Left hindlimb (tissue), 1 donor: ENCODE data around the gene C6orf118.

Source experiments
- DNase-seq: peaks from one replicate; pipeline ENCODE4 v3.0.0-alpha.2; 2018

The C6orf118 gene

DNA sequence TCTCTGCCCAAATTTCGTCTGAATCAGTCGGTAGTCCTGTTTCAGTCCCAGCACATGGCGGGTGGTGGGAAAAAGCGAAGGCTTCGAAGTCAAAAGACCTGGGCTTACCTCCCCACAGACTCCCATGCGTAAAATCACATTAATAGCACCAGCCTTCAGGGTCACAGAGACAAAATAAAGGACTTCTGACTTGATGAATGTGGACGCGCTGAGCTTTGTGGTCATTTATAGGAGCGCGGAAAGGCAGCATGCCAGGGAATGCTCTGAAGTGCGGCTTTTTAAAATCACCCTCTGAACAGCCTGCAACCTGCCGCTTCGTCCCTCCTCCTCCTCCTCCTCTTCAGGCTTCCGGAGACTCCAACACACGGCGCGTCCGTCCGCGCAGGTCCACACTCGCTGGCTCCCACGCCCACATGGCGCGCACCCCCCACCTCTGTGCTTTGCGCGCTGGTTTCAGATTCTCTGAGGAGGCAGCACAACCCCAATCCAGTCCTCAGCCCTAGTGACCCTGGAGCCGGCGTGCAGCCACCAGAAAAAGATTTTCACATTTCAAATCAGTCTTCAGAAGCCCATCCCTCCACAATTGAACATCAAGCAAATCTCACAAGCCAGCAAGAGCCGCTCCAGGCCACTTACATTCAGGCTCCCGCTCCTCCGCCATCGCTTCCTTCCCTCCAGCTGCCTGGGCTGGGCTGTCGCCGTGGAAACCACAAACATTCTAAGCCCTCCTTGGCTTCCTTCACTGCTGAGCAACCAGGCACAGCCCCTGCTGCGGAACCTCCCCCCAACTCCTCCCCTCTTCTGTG, at the start of gene C6orf118:
C6orf118 (minus strand) TSS at position 680 of the 806 bp plus-strand sequence; CDS start at position 661, 19 bp downstream.
- peak; percentile 94 for DNase-seq

DNA sequence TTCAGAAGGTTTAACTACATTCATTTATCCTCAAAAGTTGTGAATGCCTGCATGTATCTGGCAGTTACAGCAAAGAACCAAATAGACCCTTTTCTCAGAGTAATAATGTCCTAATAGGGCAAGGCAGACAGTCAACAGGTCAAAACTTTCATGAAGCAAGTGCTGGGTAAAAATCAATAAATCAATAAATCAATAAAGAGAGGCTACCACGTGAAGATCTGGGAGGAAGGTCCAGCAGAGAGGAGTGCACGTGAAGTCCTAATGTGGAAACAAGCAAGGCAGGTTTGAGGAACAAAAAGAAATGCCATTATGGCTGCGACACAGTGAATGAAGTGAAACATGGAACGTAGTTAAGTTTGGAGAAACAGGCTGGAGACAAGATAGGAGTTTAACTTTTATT, 36.3 kb upstream of the C6orf118 start:
- no peak for DNase-seq

DNA sequence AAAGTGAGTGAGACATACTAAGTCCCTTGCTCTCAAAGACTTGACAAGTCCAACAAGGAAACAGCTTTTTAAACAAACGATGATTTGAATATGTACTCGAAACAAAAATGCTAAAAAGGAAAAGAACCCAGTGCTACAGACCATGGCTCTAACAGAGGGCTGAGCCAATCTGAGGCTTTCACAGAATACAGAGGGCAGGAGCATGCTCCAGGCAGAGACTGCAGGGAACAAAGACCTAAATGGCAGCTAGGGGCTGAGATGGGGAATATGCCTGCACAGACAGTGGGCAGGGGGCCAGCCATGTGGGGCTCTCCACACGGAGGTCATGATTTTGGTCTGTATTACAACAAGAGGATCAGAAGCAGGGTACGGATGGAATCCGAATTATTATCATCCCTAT, 31.1 kb upstream of the C6orf118 start:
- DNase-seq: no peak

DNA sequence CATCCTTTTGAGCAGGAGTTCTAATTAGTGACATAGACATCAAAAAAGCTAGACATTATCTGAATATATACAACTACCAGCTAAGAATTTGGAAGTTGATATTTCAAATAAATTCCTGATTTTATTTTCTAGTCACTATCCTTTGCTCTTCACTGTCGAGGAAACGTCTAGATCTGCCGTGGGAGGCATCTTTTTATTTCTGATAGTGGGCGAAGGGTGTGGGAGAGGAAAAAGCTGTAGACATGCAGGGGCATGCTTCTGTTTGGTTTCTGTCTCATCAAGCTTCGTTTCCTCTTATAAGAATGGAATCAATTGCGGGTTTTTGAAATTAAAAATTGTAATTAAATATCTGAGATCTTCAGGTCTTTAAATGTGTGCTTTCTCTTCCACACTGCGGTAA, 16.2 kb upstream of the C6orf118 start:
- DNase-seq: no peak

DNA sequence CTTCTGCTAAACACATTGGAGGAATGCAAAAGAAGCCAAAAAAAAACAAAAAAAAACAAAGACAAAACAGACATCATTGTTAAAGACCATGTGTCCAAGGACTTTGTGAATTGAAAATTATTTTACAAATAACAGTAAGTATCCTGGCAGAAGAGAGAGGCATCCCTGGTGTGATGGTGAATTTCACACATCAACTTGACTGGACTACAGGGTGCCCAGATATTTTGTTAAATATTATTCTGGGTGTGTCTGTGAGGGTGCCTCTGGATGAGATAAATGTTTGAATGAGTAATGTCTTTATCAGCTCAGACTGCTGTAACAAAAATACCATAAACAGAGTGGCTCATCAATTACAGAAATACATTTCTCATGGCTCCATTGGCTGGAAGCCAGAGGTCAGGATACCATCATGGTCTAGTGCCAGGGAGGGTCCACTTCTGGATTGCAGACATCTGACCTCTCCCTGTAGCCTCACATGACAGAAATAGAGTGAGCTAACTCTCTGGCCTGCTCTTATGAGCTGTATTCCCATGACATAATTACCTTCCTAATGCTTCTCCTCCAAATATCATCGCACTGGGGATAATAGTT, 12.2 kb upstream of the C6orf118 start:
- no peak for DNase-seq

DNA sequence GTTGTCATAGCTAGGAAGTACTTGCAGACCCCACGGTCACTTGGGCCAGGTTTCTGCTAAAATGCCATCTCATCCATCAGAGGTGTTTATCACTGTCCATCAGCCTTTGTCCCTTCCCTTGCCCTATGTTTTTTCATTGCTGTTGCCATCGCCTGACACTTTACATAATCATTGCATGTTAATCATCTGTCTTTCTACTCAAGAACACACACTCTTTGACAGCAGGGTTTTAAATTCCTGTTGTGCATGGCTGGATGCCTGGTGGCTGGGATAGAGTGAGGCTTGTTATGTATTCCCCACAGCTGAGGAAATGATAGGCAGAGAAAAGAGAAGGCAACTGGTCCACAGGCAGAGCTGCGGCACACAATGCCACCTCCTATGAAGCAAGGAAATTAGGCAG, 11.7 kb upstream of the C6orf118 start:
- no peak for DNase-seq

DNA sequence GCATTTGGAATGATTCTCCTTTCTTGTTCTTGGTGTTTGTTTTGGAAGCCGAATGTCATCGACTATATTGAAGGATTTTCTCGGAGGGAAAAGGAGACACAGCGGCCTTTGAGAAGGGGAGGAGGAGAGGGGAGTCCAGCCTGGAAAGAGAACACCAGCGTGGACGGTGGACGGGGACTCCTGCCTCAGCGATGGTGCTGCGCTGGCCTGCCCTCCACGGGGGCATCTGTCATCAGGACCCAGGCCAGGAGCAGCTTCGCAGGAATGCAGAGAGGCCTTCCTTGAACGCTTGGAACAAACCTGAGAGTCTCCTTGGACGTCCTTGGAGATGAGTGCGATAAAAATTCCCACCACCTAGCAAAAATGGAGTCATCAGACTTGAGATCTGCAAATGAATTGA, 8.3 kb upstream of the C6orf118 start:
- DNase-seq: no peak

DNA sequence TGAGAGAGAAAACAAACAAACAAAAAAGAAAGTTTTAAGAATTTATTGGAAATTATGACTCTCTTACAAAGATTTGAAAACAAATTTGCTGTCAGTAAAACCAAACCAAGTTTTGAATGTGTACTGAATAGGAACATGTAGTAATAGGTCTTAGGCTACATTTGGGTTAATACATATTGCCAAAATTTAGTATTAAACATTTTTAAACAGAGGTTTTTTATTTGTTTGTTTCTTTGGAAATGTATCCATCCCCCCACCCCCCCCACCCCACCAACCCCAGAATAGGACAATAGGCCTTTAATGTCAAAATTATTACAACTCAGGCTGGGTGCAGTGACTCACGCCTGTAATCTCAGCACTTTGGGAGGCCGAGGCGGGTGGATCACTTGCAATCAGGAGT, 2.5 kb downstream of the C6orf118 start:
- no peak for DNase-seq

DNA sequence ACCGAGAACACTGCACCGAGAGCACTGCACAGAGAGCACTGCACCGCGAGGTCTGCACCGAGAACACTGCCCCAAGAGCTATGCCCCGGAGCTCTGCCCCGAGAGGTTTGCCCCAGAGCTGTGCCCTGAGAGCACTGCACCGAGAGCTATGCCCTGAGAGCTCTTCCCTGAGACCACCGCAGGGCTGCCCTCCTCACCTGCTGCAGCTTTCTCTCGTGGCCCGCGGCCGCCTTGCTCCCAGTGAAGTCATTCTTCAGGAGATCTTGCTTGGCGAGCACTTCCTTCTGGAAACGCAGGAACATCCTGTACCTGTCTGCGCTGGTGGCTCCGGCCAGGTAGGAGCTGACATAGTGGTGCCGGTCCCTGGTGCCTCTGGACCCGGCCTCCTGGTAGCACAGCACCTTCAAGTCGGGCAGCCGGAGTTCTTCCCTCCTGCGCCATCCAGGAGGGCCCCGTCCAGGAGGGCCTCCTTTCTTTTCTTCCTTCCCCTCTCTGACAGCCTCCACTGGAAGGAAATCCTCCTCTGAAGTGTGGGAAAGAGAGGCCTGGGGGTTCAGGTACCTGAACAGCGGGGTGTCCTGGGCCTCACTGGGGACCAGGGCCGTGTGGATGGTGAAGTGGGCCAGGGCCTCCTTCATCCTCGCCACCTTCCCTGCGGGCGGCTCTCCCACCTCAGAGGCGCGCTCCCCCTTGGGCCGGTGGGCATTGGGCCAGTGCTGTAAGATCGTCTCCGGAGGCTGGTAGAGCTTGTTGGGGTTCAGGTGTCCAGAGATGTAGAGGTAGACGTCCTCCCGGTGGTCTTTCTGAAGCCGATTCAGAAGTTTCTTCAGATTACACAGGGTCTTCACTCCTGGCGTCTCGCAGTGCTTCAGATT, 7.8 kb downstream of the C6orf118 start:
- DNase-seq: no peak

DNA sequence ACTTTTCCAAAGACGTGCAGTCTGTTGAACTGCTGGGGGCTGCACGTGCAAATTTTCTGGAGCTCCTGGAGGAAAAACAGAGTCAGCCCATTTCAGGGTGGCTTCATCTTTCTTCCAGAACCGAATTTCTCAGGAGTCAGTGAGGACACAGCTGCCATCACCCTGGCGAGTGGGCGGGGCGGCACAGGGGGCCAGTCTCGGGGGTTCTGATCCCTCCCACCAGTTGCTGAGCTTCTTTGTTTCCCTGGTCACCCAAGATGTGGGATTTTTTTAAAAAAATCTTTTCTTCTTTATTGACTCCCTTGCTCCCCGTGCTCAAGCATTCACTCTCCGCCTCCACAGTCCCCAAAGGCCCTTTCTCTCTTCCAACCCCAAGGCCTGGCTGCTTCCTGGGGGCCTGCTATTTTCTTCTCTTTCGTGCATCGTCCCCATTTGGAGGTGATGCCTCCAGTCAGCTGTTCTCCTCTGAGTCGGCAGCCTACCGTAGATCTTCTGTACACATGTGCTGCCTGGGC, 8.9 kb downstream of the C6orf118 start:
- no peak for DNase-seq

DNA sequence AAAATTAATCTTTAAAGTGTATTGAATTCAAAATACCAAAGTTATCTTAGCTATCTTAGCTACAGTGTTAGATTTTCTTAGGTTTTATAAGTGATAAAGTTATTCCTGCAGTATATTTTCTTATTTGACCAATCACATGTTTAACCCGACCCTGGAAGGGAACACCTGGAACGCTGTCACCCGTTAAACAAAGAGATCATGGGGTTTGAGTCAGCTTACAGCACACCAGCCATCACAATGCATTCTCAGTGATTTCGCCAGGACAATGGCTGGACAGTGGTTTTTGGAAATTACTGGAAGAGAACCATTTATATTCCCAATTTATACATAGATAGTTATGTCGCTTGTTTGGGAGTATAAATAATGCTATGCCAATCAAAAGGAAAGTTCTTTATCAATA, 10.5 kb downstream of the C6orf118 start:
- no peak for DNase-seq

DNA sequence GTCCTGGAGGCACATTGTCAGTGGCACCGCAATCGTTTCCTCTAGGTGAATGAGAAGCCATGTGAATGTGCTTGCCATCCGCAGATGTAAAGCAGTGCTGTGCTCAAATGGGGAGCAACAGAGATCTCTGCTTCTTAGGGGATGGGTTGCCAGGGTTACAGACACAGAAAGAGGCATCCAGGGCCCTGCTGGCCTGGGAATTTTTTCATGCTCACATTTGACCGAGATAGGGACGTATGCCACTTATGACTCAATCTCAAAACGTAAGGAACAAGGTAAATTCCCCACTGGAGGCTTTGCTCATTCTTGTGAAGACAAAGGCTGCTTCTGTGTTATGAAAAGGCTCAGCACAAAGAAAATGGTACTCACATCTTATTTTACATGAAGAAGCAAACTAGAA, 11.0 kb downstream of the C6orf118 start:
- no peak for DNase-seq

DNA sequence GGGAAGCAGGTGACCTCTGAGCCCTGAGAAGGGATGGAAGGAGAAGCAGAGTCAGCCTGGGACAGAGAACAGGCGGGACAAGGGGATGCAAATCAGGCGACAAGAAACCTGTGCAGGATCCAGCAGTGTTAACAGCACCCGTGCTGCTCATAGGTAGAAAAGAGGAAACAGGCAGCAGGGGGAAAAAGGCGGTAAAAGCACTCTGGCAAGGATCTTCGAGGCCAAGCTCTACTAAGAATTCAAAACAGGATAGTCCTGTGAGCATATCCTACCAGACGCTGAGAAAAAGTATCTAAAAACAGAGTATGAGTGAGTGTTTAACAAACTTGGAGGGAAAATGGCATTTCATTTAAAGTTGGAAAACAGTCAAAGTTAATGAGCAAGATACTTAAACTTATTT, 16.7 kb downstream of the C6orf118 start:
- DNase-seq: no peak

DNA sequence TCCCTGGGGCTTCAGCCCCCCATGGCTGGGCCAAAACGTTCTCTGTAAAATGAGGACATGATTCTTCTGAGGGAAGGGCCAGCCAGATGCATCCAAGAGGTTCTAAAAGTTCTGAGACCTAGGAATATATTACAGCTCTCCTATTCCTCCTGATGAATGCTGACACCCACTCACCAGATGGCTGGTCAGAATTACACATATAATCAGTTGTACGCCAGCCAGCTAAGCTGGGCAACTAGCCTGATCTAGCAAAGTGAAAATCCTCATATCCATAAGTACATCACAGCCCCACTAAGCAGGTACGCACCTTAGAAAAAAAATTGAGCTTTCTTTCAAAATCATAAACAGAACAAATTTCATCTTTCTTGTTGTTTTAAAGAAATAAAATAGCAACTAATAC, 34.8 kb downstream of the C6orf118 start:
- DNase-seq: no peak

DNA sequence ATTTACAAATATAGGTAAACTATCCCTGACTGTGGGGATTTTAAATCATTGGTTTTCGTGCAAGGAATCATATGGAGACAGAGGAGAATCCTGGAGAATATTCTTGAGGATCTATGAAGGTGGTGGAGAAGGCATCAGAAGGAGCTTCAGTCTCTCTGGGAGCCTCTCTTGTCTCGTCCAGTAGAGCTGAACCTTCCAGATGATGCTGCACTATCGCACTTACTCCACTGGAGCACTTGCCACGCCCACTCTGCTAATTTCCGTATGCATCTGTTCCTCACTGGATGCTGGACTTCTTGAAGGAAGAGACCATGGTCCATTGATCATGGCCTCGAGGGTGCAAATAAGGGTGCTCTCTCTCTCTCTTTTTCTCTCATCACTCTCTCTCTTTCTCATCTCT, 36.8 kb downstream of the C6orf118 start:
- no peak for DNase-seq

DNA sequence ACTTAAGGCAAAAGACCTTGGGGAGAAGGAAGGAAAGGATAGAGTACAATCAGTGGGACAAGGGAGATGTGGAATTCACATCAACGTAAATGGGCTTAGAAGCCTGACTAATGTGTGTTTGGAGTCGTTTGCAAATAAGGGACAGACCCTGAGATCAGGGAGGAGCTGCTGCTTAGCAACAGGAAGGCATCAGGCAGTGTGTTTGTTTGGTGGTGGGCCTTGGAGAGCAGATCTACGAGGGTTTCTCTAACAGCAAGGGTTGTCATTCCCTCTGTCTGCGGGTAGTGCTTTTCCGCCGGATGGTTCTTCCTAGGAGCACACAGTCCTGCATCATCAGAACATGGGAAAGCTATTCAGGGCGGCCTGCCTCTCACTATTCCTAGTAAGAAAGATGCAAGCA, 40.4 kb downstream of the C6orf118 start:
- DNase-seq: no peak

DNA sequence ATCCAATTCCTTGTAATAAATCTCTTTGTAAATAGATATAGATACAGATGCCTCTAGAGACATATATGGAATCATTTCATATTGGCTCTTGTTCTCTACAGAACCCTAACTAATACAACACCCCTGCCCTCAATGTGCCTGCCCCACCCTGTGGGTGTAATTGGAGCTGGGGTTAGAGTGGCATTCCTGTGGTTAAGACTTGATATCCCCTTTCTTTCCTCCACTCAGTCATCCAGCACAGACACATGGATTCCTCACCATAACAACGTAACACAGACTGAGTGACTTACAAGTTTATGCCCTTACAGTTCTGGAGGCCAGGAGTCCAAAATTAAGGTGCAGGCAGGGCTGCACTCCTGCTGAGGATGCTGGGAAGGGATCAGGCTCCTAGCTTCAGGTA, 42.8 kb downstream of the C6orf118 start:
- no peak for DNase-seq

DNA sequence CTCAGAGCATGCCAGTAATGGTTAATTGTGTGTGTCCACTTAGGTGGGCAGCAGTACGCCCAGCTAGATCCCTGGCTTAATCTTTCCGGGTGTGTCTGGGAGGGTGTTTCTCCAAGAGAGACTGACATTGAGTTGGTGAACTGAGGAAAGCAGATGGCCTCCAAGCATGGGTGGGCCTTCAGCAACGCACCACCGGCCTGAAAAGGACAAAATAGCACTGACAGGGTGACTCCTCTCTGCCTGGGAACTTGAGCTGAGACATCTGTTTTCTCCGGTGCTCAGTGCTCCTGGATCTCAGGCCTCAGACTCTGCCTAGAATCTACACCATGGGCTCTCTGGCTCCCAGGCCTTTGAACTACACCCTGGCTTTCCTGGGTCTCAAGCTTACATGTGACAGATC, 43.2 kb downstream of the C6orf118 start:
- DNase-seq: no peak

DNA sequence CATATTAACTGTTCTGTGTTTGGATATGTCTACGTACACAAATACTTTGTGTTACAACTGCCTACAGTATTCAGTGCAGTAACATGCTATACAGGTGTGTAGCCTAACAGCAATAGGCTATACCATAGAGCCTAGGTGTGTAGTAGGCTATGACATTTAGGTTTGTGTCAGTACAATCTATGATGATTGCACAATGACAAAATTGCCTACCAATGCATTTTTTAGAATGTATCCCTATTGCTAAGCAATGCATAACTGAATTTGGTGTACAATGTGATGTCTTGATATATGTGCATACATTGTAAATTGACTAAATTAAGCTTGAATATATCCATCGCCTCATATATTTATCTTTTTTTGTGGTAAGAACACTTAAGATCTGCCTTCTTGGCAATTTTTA, 48.9 kb downstream of the C6orf118 start:
- DNase-seq: no peak

DNA sequence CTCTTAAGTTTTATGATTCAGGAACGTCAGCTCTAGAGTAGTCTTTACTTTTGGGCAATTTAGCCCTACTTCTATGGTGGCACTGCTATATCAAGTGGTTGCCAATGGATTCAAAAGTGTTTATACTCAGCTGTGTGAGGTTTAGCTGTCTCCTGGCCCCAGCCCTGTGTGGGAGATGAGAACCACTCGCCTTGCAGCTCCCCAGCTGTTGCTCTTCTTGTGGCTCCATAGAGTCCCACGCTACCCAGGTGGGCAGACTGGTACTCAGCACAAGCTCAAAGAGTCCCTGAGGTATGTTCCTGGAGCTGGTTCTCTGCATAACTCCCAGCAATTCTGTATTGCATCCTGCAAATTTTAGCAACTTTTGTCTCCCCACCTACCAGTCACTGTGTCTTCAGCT, 59.6 kb downstream of the C6orf118 start:
- no peak for DNase-seq

DNA sequence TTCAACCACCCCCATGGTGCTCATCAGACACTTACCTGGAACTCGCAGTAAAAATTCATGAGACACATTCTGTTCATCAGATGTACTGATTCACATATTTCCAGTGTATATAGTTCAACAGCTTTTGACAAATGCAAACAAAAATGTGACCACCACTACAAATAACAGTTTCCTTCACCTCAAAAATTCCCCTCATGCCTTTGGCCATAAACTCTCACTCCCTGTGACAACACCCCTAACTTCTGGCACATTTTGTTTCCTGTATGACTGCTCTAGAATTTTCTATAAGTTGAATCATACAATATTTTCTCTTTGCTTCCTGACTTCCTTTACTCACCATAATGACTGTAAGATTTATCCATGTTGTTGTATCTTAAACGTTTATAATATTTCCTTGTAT, 63.7 kb downstream of the C6orf118 start:
- no peak for DNase-seq

DNA sequence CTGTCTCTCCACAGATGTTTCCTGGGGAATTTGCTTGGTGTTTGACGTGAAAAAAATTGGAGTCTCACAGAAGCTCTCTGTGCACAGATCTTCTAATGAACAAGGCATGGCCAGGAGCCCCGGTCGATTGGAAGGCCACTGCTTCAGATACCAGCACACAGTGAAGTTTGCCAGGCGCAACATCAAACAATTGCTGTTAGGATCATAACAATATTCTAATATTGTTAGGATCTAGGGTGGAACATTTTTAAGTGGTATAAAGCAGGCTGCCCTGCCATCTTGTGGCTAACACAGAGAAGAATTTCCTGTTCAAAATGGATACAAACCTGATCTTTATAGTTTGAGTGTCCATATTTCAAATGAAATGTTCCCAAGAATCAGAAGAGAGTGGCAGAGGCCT, 64.1 kb downstream of the C6orf118 start:
- DNase-seq: peak; percentile 47

DNA sequence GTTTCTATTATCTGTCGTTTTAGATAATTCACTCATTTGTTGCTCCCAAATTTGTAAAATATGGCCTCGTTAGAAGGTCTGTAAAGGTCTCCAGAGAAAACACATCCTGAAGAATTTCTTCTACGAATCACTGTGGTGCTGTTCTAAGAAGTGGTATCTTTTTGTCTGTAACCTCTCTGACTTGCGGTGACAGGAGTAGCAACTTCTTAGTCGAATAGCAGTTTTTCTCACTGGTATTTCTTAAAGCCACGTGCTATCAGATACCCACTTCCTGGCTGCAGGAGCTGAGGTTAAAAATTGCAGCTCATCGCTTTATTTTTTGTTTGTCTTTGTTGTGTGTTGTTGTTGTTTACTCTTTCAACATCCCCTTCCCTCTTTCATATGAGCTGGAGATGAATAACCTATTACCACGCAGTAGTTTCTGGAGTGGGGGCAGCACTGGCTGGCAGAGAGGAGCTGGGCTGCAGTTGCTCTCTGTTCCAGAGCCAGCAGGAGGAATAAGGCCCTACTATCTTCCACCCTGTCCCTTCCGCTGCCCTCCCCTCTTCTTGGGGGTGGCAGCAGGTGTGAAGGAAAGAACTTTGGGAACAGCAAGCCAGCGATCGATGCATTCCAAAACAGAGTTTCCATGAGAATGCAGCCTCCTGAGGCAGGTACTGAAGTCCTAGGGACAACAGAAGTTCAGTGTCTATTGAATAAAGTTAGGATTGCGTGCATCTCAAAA, 64.7 kb downstream of the C6orf118 start:
- DNase-seq: no peak
